Lung (tissue), 12 donors: ENCODE results near the gene RPTN. TPM values are rescaled to one million over a fixed set of nuclear protein-coding genes. Genes with fewer than 3 reads are reported as not detected.

Experiments
- ATAC-seq: fragments of 200-7000 bp; cut with Tn5 transposase; one replicate; pipeline ENCODE4 v1.9.1; 2020; ENCODE audit warnings: moderate number of reproducible peaks; ENCODE audit not compliant: insufficient read depth, low FRiP score
- DNase-seq, 3 donors: peaks; one replicate each; pipeline ENCODE4 v3.0.0-alpha.2; 2013 to 2017
- H3K27ac ChIP-seq, 2 donors: one replicate each; pipeline ENCODE4 v1.5.1; 2013; ENCODE audit warnings: mild to moderate bottlenecking in 2 of 2, moderate library complexity in 2 of 2, control low read depth in 1 of 2, inconsistent platforms in 1 of 2, low read depth in 1 of 2, low read length in 1 of 2
- H3K27me3 ChIP-seq, 3 donors: one replicate each; pipeline ENCODE4 v1.5.1; 2013; ENCODE audit warnings: low read length in 2 of 3; ENCODE audit not compliant: control insufficient read depth in 3 of 3, insufficient read depth in 3 of 3
- H3K36me3 ChIP-seq, 4 donors: one replicate each; pipeline ENCODE4 v1.5.1; 2013; ENCODE audit warnings: low read length in 4 of 4, mild to moderate bottlenecking in 1 of 4, moderate library complexity in 1 of 4; ENCODE audit not compliant: control insufficient read depth in 4 of 4, insufficient read depth in 4 of 4
- H3K4me1 ChIP-seq, 5 donors: one replicate each; pipeline ENCODE4 v1.5.1; 2013; ENCODE audit warnings: low read length in 5 of 5, mild to moderate bottlenecking in 2 of 5, moderate library complexity in 1 of 5; ENCODE audit not compliant: control insufficient read depth in 5 of 5, insufficient read depth in 5 of 5
- H3K4me3 ChIP-seq: one replicate; pipeline ENCODE4 v1.5.1; 2013; ENCODE audit warnings: mild to moderate bottlenecking, control low read depth, moderate library complexity
- H3K9ac ChIP-seq, 2 donors: one replicate each; pipeline ENCODE4 v1.5.1; 2013; ENCODE audit warnings: low read length in 2 of 2, control low read depth in 1 of 2; ENCODE audit not compliant: insufficient read depth in 1 of 2
- H3K9me3 ChIP-seq, 4 donors: one replicate each; pipeline ENCODE4 v1.5.1; 2013; ENCODE audit warnings: low read length in 3 of 4, mild to moderate bottlenecking in 1 of 4, moderate library complexity in 1 of 4; ENCODE audit not compliant: control insufficient read depth in 4 of 4, insufficient read depth in 3 of 4
- CTCF ChIP-seq: IDR thresholded peaks from 2 replicates; pipeline ENCODE4 v1.5.1; 2012; ENCODE audit warnings: mild to moderate bottlenecking; ENCODE audit errors: control extremely low read depth, extremely low read depth
- WGBS, 2 donors: extraction: QIAGEN DNeasy Blood & Tissue Kit; methylation state at CpG; one replicate each; pipeline ENCODE4 v1.1.7; 2013; 5-methylcytosine and 5-hydroxymethylcytosine counted together
- polyA plus RNA-seq, 2 donors: library from polyadenylated mRNA; stranded (reverse); fragments of 200-250 nt; gene quantifications; one replicate each; pipeline ENCODE4 v1.2.1, GENCODE V29; 2013
- total RNA-seq, 2 donors: library from RNA; depleted of rRNA in 1 of 2; stranded (reverse); fragments of >200 nt in 1 of 2; gene quantifications; one replicate each; pipeline ENCODE4 v1.2.1, GENCODE V29; 2014 to 2021
- donor health status: control.
- donor health status: control.
- donor health status: Bipolar disorder and iron deficiency.
- donor health status: healthy.
- donor health status: DM: yes; HTN: yes; CAD: no.

RPTN gene
- total and polyA plus RNA-seq, 4 donors = not detected

GRCh38 chr1:152104854-152105253 is 54.2 kb downstream of the RPTN start:
- Histone ChIP-seq H3K27ac (no peak overlapping the region), H3K9ac (no peak overlapping the region), H3K9me3 (peaks cover 0 to 24% (median 3%) of the 10 kb centered on the region in 4 donors), H3K36me3 (no peaks in the 10 kb centered on the region), H3K4me1 (peaks cover 0 to 16% (median 0%) of the 10 kb centered on the region in 5 donors), H3K4me3 (no peak overlapping the region), H3K27me3 (peaks cover 14 to 61% (median 58%) of the 10 kb centered on the region in 3 donors)
- ATAC-seq (no peak), DNase-seq (no peak)
- no peak for TF ChIP-seq CTCF
- WGBS, 2 donors = 38 to 55% methylated on average over 2 of the region's 2 CpGs

Other genes with a start within 250 kb of the RPTN start
- gene THEM4, start 249.7 kb downstream of the RPTN start, total RNA-seq = 10 to 100 TPM; 11.5 to 15.6 TPM
- gene THEM4, start 249.7 kb downstream of the RPTN start, polyA plus RNA-seq = 10 to 100 TPM; 10.3 to 15.7 TPM
- 100 to 1,000 TPM; 205 to 801 TPM for gene S100A10, start 165.4 kb downstream of the RPTN start, total RNA-seq
- gene S100A10, start 165.4 kb downstream of the RPTN start, polyA plus RNA-seq = 1,000 to 10,000 TPM in 1 of 2 donors, 100 to 1,000 TPM in 1; 548 to 1,003 TPM
- 100 to 1,000 TPM in 1 of 2 donors, 10 to 100 TPM in 1; 69.4 to 610 TPM for gene S100A11, start 122.2 kb downstream of the RPTN start, total RNA-seq
- 1,000 to 10,000 TPM; 2,699 to 3,092 TPM for gene S100A11, start 122.2 kb downstream of the RPTN start, polyA plus RNA-seq
- gene TCHHL1, start 70.2 kb downstream of the RPTN start, total RNA-seq = not detected
- not detected for gene TCHHL1, start 70.2 kb downstream of the RPTN start, polyA plus RNA-seq
- under 1 TPM; 0.03 TPM for gene TCHH, start 43.8 kb downstream of the RPTN start, total RNA-seq
- under 1 TPM; 0.06 to 0.15 TPM for gene TCHH, start 43.8 kb downstream of the RPTN start, polyA plus RNA-seq
- gene HRNR, start 65.0 kb upstream of the RPTN start, total RNA-seq = not detected
- under 1 TPM in 1 of 2 donors, not detected in 1; 0.02 TPM for gene HRNR, start 65.0 kb upstream of the RPTN start, polyA plus RNA-seq
- not detected for gene FLG, start 166.0 kb upstream of the RPTN start, total RNA-seq
- under 1 TPM in 1 of 2 donors, not detected in 1; 0.02 TPM for gene FLG, start 166.0 kb upstream of the RPTN start, polyA plus RNA-seq
- gene FLG2, start 200.8 kb upstream of the RPTN start, total RNA-seq = not detected
- gene FLG2, start 200.8 kb upstream of the RPTN start, polyA plus RNA-seq = not detected